ENCODE measurements around the gene SURF1.

SURF1 gene

GRCh38 chr9:133402689-133403088 lies 46.4 kb upstream of the SURF1 start:
- TF ChIP-seq POLR2A (IDR thresholded peaks at IDR 0.05; ENCODE audit: extremely low read depth, insufficient read length) = no peak
- TF ChIP-seq MYC (IDR thresholded peaks at IDR 0.05; ENCODE audit: low read depth, low read length) = no peak
- no peak for TF ChIP-seq CTCF (IDR thresholded peaks at IDR 0.05; ENCODE audit: low read depth, low read length)
- no peak overlapping the region for H3K4me3 ChIP-seq (ENCODE audit: low read depth, low read length)
- DNase-seq (ENCODE audit: low read depth) = no peak

- no peak overlapping the region for H3K4me3 ChIP-seq (ENCODE audit: low read depth, low read length)
- TF ChIP-seq MYC (IDR thresholded peaks at IDR 0.05; ENCODE audit: low read depth, low read length) = no peak
- TF ChIP-seq POLR2A (IDR thresholded peaks at IDR 0.05; ENCODE audit: extremely low read depth, insufficient read length) = no peak
- TF ChIP-seq CTCF (IDR thresholded peaks at IDR 0.05; ENCODE audit: low read depth, low read length) = no peak
- no peak for TF ChIP-seq MAX (IDR thresholded peaks at IDR 0.05; ENCODE audit: low read depth, low read length)
- no peak for DNase-seq (ENCODE audit: low read depth)
Observed at GRCh38 chr9:133401588-133401987, 45.3 kb upstream of the SURF1 start.

GRCh38 chr9:133400292-133400691 lies 44.0 kb upstream of the SURF1 start:
- no peak overlapping the region for H3K4me3 ChIP-seq (ENCODE audit: low read depth, low read length)
- DNase-seq (ENCODE audit: low read depth) = no peak
- TF ChIP-seq MYC (IDR thresholded peaks at IDR 0.05; ENCODE audit: low read depth, low read length) = no peak
- TF ChIP-seq POLR2A (IDR thresholded peaks at IDR 0.05; ENCODE audit: extremely low read depth, insufficient read length) = no peak
- TF ChIP-seq CTCF (IDR thresholded peaks at IDR 0.05; ENCODE audit: low read depth, low read length) = no peak
- TF ChIP-seq MAX (IDR thresholded peaks at IDR 0.05; ENCODE audit: low read depth, low read length) = no peak

- TF ChIP-seq CTCF (IDR thresholded peaks at IDR 0.05; ENCODE audit: low read depth, low read length) (no peak), POLR2A (IDR thresholded peaks at IDR 0.05; ENCODE audit: extremely low read depth, insufficient read length) (no peak), MYC (IDR thresholded peaks at IDR 0.05; ENCODE audit: low read depth, low read length) (no peak), MAX (IDR thresholded peaks at IDR 0.05; ENCODE audit: low read depth, low read length) (no peak)
- no peak for DNase-seq (ENCODE audit: low read depth)
- no peak overlapping the region for H3K4me3 ChIP-seq (ENCODE audit: low read depth, low read length)
Observed at GRCh38 chr9:133397895-133398294, 41.6 kb upstream of the SURF1 start.

GRCh38 chr9:133397370-133397769 lies 41.1 kb upstream of the SURF1 start:
- TF ChIP-seq CTCF (IDR thresholded peaks at IDR 0.05; ENCODE audit: low read depth, low read length) (no peak), POLR2A (IDR thresholded peaks at IDR 0.05; ENCODE audit: extremely low read depth, insufficient read length) (no peak), MAX (IDR thresholded peaks at IDR 0.05; ENCODE audit: low read depth, low read length) (no peak), MYC (IDR thresholded peaks at IDR 0.05; ENCODE audit: low read depth, low read length) (no peak)
- H3K4me3 ChIP-seq (ENCODE audit: low read depth, low read length) = no peak overlapping the region
- no peak for DNase-seq (ENCODE audit: low read depth)

GRCh38 chr9:133396952-133397351 lies 40.7 kb upstream of the SURF1 start:
- peak; percentile 57 for DNase-seq (ENCODE audit: low read depth)
- no peak for TF ChIP-seq MAX (IDR thresholded peaks at IDR 0.05; ENCODE audit: low read depth, low read length)
- TF ChIP-seq POLR2A (IDR thresholded peaks at IDR 0.05; ENCODE audit: extremely low read depth, insufficient read length) = no peak
- TF ChIP-seq MYC (IDR thresholded peaks at IDR 0.05; ENCODE audit: low read depth, low read length) = no peak
- peak; percentile 50 for TF ChIP-seq CTCF (IDR thresholded peaks at IDR 0.05; ENCODE audit: low read depth, low read length)
- H3K4me3 ChIP-seq (ENCODE audit: low read depth, low read length) = no peak overlapping the region

Data from NB4 (cell line).